Natural killer cell (primary cell): ENCODE data around the gene ABHD17A. TPM values are rescaled to one million over a fixed set of nuclear protein-coding genes. Genes with fewer than 3 reads are reported as not detected.
A peak's percentile ranks its signal among the peaks of the same experiment; 100 is the strongest.

Experiments
- ATAC-seq, 3 donors: fragments of 150-1000 bp in 2 of 3; fragments of 200-7000 bp in 1 of 3; cut with Tn5 transposase; 1 replicate in 1 of 3; 2 replicates in 2 of 3; pipeline ENCODE4 v1.10.0; 2021; ENCODE audit warnings: mild to moderate bottlenecking in 2 of 3, moderate library complexity in 2 of 3
- DNase-seq, 2 donors: peaks; one replicate each; pipeline versions ENCODE4 v3.0.0 to v3.0.0-alpha.2; 2013 to 2021; ENCODE audit warnings: mixed read lengths in 1 of 2
- H3K27ac ChIP-seq: one replicate; pipeline ENCODE4 v1.5.1; 2013; ENCODE audit warnings: mild to moderate bottlenecking, low read length
- H3K27me3 ChIP-seq: one replicate; pipeline ENCODE4 v1.6.1; 2013; ENCODE audit warnings: low read length; ENCODE audit not compliant: control insufficient read depth, insufficient read depth
- H3K36me3 ChIP-seq: one replicate; pipeline ENCODE4 v1.6.1; 2013; ENCODE audit warnings: low read length; ENCODE audit not compliant: control insufficient read depth, insufficient read depth
- H3K4me1 ChIP-seq: one replicate; pipeline ENCODE4 v1.6.1; 2013; ENCODE audit warnings: low read length; ENCODE audit not compliant: control insufficient read depth, insufficient read depth
- H3K4me3 ChIP-seq: one replicate; pipeline ENCODE4 v1.5.1; 2013; ENCODE audit warnings: low read length
- H3K9me3 ChIP-seq: one replicate; pipeline ENCODE4 v1.6.1; 2013; ENCODE audit warnings: low read length; ENCODE audit not compliant: control insufficient read depth, insufficient read depth
- H3K27ac Mint-ChIP-seq, 2 donors: one replicate each; pipeline ENCODE4 v1.8.0; 2022; ENCODE audit warnings: mild to moderate bottlenecking in 2 of 2, mixed read lengths in 2 of 2, moderate library complexity in 1 of 2
- H3K27me3 Mint-ChIP-seq, 2 donors: one replicate each; pipeline ENCODE4 v1.8.0; 2022; ENCODE audit warnings: low read depth in 2 of 2, mixed read lengths in 2 of 2
- H3K36me3 Mint-ChIP-seq: one replicate; pipeline ENCODE4 v1.8.0; 2022; ENCODE audit warnings: mixed read lengths
- H3K4me1 Mint-ChIP-seq, 2 donors: one replicate each; pipeline ENCODE4 v1.8.0; 2022; ENCODE audit warnings: mixed read lengths in 2 of 2
- H3K4me3 Mint-ChIP-seq: one replicate; pipeline ENCODE4 v1.8.0; 2022; ENCODE audit warnings: mild to moderate bottlenecking, moderate library complexity, mixed read lengths
- H3K9me3 Mint-ChIP-seq, 2 donors: one replicate each; pipeline ENCODE4 v1.8.0; 2022; ENCODE audit warnings: mixed read lengths in 2 of 2
- WGBS: methylation state at CpG from one replicate; pipeline ENCODE4 v1.1.7; 2013; ENCODE audit warnings: missing lambda C conversion rate; ENCODE audit not compliant: insufficient coverage; 5-methylcytosine and 5-hydroxymethylcytosine counted together
- intact Hi-C: fragments of 100-400 bp; cut with micrococcal nuclease; formaldehyde crosslinking; loops from one replicate; pipeline ENCODE4 v1.14.2; 2022
- total RNA-seq, 4 donors: library from RNA; stranded (reverse); fragments of 120-200 nt in 1 of 4; gene quantifications; one replicate each; pipeline versions ENCODE4 v1.2.3 to v1.2.4, GENCODE V29; 2013 to 2022
- TF ChIP-seq, protein P1 (sequence below): fragments of 200-600 bp; IDR thresholded peaks from one replicate; pipeline ENCODE4 v1.8.0; 2022; ENCODE audit warnings: antibody characterized with exemption

The ABHD17A gene
- total RNA-seq, 3 donors from 2014 or later (not counting 1 experiment from before 2014, with no cell fraction given), result 554 to 652 (median 608) TPM

DNA sequence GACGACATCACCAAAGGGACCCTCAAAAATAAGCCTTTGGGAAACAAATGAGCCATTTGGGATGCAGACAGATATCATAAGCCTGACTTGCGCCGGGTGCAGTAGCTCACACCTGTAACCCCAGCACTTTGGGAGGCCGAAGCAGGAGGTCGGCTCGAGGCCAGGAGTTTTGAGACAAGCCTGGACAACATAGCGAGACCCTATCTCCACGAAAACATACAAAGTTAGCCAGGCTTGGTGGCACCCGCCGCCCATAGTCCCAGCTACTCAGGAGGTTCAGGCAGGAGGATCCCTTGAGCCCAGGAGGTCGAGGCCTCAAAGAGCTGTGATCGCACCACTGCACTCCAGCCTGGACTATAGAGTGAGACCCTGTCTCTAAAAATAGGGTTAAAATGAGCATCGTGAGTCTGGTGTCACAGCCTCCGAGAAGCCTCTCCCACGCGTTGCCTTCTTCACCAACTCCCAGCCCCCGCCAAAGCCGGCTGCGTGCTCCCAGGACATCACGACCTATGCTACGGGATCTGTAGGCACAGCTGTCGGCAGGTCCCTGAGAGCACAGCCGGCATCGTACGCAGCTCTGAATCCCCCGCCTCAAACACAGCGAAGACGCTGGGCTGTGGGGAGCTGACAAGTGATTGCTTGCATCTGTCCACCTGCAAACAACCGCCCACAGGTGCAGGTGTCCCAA lies 38.6 kb downstream of the ABHD17A start:
- ATAC-seq (no peak), DNase-seq (no peak)
- H3K9me3 Mint-ChIP-seq, result no peaks in the 10 kb centered on the region
- no peaks in the 10 kb centered on the region for H3K9me3 ChIP-seq
- peaks cover 71% of the 10 kb centered on the region for H3K4me1 ChIP-seq
- intact Hi-C loops, result no loop called here
- WGBS, result 93% methylated on average over 29 of the region's 29 CpGs
- H3K4me1 Mint-ChIP-seq, result peaks cover 35 to 63% of the 10 kb centered on the region in 2 donors
- H3K4me3 Mint-ChIP-seq, result peak overlapping the region; percentile 93
- H3K36me3 ChIP-seq, result no peaks in the 10 kb centered on the region
- TF ChIP-seq, protein P1, sequence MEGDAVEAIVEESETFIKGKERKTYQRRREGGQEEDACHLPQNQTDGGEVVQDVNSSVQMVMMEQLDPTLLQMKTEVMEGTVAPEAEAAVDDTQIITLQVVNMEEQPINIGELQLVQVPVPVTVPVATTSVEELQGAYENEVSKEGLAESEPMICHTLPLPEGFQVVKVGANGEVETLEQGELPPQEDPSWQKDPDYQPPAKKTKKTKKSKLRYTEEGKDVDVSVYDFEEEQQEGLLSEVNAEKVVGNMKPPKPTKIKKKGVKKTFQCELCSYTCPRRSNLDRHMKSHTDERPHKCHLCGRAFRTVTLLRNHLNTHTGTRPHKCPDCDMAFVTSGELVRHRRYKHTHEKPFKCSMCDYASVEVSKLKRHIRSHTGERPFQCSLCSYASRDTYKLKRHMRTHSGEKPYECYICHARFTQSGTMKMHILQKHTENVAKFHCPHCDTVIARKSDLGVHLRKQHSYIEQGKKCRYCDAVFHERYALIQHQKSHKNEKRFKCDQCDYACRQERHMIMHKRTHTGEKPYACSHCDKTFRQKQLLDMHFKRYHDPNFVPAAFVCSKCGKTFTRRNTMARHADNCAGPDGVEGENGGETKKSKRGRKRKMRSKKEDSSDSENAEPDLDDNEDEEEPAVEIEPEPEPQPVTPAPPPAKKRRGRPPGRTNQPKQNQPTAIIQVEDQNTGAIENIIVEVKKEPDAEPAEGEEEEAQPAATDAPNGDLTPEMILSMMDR, result no peak
- no peak overlapping the region for H3K4me3 ChIP-seq
- no peaks in the 10 kb centered on the region for H3K27me3 ChIP-seq
- H3K27ac ChIP-seq, result no peak overlapping the region
- no peaks in the 10 kb centered on the region for H3K36me3 Mint-ChIP-seq
- H3K27ac Mint-ChIP-seq, result peak overlapping the region; percentile 89 to 90
- H3K27me3 Mint-ChIP-seq, result no peaks in the 10 kb centered on the region

DNA sequence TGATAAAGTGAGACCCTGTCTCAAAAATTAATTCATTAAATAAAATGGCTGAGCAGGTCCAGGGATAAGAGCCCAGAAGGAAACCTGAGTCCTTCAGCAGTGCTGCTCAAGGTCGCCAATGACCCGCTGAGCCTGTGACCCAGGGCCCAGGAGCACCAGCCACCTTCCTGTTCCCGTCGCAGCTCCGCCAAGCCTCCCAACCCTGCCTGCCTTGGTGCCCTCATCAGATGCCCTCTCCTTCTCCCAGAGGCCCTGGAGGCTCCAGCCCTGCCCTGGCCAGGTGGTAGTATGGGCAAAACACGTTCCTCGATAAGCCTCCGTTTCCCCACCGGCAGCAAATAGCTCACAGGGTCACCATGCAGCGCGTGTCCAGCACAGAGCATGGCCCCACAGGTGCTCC lies 39.7 kb downstream of the ABHD17A start:
- no peak overlapping the region for H3K4me3 Mint-ChIP-seq
- no peaks in the 10 kb centered on the region for H3K9me3 ChIP-seq
- no peaks in the 10 kb centered on the region for H3K27me3 ChIP-seq
- H3K36me3 ChIP-seq, result no peaks in the 10 kb centered on the region
- H3K27me3 Mint-ChIP-seq, result no peaks in the 10 kb centered on the region
- ATAC-seq, result no peak
- no peak overlapping the region for H3K4me3 ChIP-seq
- H3K27ac ChIP-seq, result no peak overlapping the region
- no peaks in the 10 kb centered on the region for H3K9me3 Mint-ChIP-seq
- H3K27ac Mint-ChIP-seq, result peak overlapping the region; percentile 66 to 90
- H3K4me1 ChIP-seq, result peaks cover 69% of the 10 kb centered on the region
- intact Hi-C loops, result no loop called here
- 96% methylated on average over 11 of the region's 11 CpGs for WGBS
- TF ChIP-seq, protein P1, result no peak
- no peaks in the 10 kb centered on the region for H3K36me3 Mint-ChIP-seq
- no peak for DNase-seq
- peaks cover 35 to 66% of the 10 kb centered on the region in 2 donors for H3K4me1 Mint-ChIP-seq

- intact Hi-C loops, result no loop called here
- TF ChIP-seq, protein P1, result no peak
- Mint-ChIP-seq H3K27ac (no peak overlapping the region), H3K4me3 (no peak overlapping the region), H3K27me3 (no peaks in the 10 kb centered on the region), H3K4me1 (peaks cover 35 to 68% of the 10 kb centered on the region in 2 donors), H3K36me3 (no peaks in the 10 kb centered on the region), H3K9me3 (no peaks in the 10 kb centered on the region)
- DNase-seq, result no peak
- H3K27ac ChIP-seq, result no peak overlapping the region
- 94% methylated on average over 16 of the region's 16 CpGs for WGBS
- H3K4me3 ChIP-seq, result no peak overlapping the region
- ATAC-seq, result no peak
- no peaks in the 10 kb centered on the region for H3K9me3 ChIP-seq
- H3K27me3 ChIP-seq, result no peaks in the 10 kb centered on the region
- no peaks in the 10 kb centered on the region for H3K36me3 ChIP-seq
- peaks cover 70% of the 10 kb centered on the region for H3K4me1 ChIP-seq
Measured at GRCh38 chr19:1845125-1845515, 40.2 kb downstream of the ABHD17A start.
